Activated T-cell treated with anti-CD3 and anti-CD28 coated beads for 24 hours (primary cell): ENCODE measurements around the gene TNS1.
"Not testable (repeated sequence)": the region's sequence is repeated elsewhere in the genome, so short reads cannot be mapped to it uniquely, and the experiment has no call there.

ENCODE experiments used
- DNase-seq: peaks from one replicate; pipeline ENCODE4 v3.0.0-alpha.2; 2020; ENCODE audit warnings: low read depth

Gene TNS1

GRCh38 chr2:217809736-217810135, 193.1 kb downstream of the TNS1 start:
- no peak for DNase-seq

- DNase-seq = not testable (repeated sequence)
Measured at GRCh38 chr2:217808967-217809366, 193.8 kb downstream of the TNS1 start.

GRCh38 chr2:217808326-217808725, 194.5 kb downstream of the TNS1 start:
- no peak for DNase-seq

DNA sequence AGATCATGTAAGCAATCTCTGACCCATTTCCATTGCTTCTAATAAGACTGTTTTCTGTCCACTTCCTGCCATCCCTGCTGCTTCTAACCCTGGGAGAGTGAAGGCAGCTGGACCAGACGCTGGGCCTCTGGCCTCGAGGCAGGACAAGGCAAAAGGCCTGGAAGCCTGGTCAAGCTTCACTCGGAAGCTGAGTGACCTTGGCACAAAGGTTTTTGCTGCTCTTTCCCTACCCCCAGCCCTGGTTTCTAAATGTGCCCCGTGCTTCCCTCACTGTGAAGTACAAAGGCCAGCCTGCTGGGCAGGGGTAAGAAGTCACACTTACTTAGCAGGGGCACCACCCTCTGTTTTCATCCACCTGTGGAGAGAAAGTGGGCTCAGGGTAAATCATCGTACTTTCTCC, 195.0 kb downstream of the TNS1 start:
- no peak for DNase-seq

- DNase-seq = no peak
Measured at GRCh38 chr2:217807025-217807424, 195.8 kb downstream of the TNS1 start.

- DNase-seq = no peak
Measured at GRCh38 chr2:217806482-217806765, 196.4 kb downstream of the TNS1 start.

GRCh38 chr2:217805668-217806481, 196.9 kb downstream of the TNS1 start:
- DNase-seq = no peak

- DNase-seq = no peak
Measured at GRCh38 chr2:217804791-217805667, 197.8 kb downstream of the TNS1 start.

DNA sequence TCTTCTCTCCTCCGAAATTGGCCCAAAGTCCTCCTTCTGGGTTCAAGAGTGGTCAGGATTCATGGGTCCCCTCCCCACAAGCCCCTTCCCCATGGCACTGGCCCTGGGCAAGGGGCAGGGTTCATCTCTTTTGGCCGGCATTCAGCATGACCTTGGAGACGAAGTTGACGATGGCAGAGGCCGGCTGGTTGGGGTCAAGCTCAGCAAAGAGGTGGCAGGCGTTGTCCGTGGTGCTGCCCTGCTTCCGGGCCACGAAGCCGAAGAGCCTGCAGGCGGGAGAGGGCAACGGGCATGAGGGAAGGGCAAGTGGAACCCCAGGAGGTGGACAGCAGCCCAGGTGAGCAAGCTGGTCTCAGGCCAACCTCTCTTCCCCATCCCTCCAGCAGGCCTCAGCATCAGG, 198.5 kb downstream of the TNS1 start:
- no peak for DNase-seq

DNA sequence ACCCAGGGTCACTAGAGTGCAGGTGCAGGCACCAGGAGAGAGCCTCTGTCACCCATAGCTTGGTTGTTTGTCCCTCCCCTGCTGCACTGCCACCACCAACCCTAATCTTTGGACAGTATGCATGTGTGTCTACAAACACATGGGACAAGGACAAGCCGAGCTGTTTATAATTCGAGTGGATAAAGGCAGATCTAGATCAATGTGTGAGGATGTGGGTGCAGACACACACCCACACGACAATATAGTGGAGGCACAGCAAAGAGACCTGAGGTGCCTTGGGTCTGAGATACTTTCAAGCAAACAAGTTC, 199.2 kb downstream of the TNS1 start:
- DNase-seq = no peak

GRCh38 chr2:217802876-217803652, 199.7 kb downstream of the TNS1 start:
- no peak for DNase-seq

GRCh38 chr2:217802266-217802665, 200.5 kb downstream of the TNS1 start:
- no peak for DNase-seq

DNA sequence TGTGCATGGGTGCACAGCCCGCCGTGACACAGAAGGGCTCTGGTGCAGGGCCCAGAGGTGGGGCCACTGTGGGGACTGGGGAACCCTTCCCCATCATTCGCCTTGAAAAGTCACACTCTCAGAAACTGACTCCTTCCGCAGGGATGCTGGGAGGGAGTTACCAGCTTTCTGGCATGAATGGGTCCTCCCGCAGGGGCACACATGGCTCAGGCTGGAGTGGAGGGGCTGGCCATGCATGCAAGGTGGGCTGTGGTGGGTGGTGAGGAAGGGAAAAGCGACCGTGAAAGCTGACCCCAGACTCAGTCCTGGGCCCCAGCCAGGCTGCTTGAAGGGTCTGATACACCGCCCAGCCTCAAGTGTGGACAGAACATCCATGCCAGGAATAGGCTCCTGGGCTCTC, 201.1 kb downstream of the TNS1 start:
- DNase-seq = no peak

GRCh38 chr2:217801115-217801531, 201.7 kb downstream of the TNS1 start:
- no peak for DNase-seq

DNA sequence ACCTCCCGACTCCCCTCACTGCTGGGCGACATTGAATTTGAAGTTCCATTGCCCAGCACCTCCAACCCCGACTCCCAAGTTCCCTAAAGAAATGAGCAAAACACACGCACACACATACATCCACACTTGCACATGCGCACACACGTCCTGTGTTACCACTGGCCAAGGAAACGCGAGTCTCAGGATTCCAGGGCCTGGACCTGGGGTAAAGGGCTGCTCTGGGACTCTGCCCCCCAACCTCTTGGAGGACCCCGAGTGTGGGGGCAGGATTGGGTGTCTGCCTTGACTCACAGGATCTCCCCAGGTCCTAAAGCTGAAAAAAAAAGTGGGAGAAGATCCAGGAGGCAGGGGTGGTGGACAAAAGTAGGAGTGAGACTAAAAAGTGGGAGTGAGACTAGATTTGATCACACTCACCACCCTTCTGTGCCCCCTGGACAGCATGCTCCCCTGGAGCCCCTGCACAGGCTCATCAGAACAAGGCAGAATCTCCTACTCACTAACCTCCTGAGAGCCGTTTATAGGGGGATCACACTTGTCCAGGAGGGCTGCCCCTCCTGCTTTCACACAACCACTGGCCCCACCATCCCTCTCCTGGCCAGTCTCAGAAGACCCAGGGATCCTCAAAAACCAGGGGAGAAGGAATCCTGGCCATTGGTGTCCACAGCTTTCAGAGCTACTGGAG, 202.2 kb downstream of the TNS1 start:
- DNase-seq = no peak

DNA sequence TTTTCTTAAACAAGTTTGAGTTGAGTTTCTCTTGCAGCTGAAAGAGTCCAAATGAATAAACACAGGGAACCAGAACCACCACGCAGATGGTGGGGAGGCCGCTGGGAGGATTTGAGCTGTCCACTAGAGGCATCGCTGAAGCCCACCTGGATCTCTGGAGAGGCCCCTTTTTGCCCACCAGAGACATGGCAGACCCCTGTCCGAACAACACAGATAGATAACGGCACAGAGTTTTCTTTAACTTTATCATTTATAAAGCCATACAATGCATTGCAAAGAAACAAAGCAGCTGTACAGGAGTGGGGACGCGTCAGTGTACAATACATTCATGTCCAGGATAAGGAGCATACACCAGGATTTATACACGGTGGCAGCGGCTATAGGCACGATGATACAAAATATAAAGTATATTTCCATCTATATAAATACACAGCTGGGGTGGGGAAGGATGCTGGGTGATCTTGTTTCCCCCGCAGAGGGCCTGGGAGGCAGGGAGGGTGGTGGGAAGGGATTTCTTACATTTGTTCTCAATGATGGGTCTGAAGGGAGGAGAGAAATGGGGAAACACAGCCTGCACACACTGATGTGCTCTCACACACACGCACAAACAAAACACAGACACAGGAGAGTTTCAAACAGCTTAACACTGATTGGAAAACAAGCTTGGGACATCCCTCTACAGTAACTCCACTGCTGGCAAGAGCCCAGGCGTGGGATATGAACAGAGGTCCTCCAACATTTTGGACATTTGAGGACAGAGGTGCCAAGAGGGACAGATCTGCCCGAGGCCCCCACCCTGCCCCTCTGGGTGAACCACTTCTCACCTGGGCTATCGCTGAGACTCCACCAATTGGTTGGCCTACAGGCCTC, 203.0 kb downstream of the TNS1 start:
- no peak for DNase-seq

DNA sequence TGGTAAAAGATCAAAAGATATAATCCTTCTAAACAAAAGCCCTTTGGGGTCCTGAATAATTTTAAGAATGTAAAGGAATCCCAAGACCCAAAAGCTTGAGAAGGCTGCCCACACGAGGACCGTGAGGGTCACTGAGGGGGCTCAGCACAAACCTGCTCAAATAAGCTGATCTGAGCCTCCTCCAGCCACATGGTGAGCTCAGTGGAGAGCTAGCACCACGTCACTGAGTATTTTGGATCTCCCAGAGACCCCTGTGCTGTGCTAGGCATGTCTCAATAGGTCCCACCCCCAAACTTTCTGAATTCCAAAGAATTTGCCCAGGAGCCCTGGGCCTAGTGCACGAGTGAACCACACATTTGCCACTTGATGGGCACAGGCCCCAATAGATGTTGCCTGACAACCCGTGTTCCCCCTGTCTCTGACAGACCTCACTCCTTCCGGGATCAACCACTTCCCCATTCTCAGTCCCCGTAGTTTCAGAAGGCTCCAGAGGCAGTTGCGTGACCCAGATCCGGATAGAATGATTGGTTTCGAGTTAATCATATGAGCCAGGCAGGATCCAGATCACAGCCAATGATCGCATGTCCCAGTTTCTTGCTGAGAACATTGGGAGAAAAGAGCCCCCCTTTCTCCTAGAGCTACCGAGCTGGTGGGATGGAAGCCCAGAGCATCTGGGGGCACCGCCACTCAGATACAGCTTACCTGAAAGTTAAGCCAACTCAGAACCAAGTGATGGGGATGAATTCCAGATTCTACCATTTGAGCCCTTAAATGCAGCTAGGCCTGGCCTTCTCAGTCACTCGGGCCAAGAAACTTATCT, 203.8 kb downstream of the TNS1 start:
- no peak for DNase-seq

GRCh38 chr2:217798191-217798590, 204.6 kb downstream of the TNS1 start:
- no peak for DNase-seq

DNA sequence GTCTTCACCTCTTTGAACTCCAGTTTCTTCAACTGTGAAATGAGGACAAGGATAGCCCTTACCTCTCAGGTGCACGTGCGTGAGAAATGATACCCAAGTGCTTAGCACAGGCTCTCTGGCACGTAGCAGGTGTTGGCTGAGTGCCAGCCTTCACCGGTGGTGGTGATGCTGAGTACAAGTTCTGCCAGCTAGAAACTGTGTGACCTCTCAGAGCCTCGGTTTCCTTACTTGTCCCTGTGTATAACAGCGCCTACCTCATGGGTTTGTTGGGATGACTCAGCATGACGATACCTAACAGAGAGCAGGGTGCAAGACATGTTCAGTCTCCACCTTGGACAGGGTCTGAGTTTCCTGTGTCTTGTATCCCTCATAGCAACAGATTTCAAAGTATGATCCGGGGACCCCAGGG, 205.1 kb downstream of the TNS1 start:
- no peak for DNase-seq

DNA sequence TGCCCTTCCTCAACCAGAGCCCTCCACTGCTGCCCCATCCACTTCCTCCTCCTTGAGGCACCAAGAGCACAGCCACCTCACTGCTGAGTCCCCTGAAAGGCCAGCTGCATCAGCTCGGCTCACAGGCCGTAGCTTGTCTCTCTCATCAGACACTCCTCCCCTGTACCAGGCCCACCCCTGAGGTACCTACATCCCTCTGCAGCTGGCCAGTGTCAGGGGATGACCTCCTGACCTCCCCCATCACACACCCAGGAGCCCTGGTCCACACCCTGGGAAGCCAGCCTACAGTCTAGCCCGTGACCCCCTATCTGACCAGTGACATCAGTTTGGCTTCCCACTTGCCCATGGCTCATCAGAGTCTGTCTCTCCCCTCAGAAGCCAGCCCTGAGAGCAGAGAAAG, 205.6 kb downstream of the TNS1 start:
- no peak for DNase-seq
